Esophagus squamous epithelium (tissue), 4 donors: ENCODE results near the gene SEPTIN2.

ENCODE experiments used
- CTCF ChIP-seq, 6 experiments: fragments of 450-650 bp in 4 of 6; fragments of 200-600 bp in 2 of 6; sonication (generic) in 2 of 6; IDR thresholded peaks; one replicate each; pipeline ENCODE4 v1.5.1; 2016 to 2019; ENCODE audit warnings: antibody characterized with exemption in 6 of 6, mild to moderate bottlenecking in 4 of 6, moderate library complexity in 4 of 6
- POLR2A ChIP-seq, 4 donors: fragments of 450-650 bp; IDR thresholded peaks; one replicate each; pipeline ENCODE4 v1.6.1; 2017; ENCODE audit warnings: antibody characterized with exemption in 4 of 4, mild to moderate bottlenecking in 4 of 4, moderate library complexity in 3 of 4

- TF ChIP-seq POLR2A (IDR thresholded peaks at IDR 0.05) (no peak), CTCF (IDR thresholded peaks at IDR 0.05) (no peak)
Observed at GRCh38 chr2:241316825-241317224, 1.1 kb downstream of the SEPTIN2 start.
